C4-2B (cell line): ENCODE measurements around the gene ATP2B2.

Experiments
- CTCF ChIP-seq: fragments of 450-650 bp; conservative IDR thresholded peaks from 2 replicates; pipeline ENCODE4 v1.5.1; 2017; ENCODE audit warnings: mild to moderate bottlenecking
- ZFX ChIP-seq: fragments of 450-650 bp; IDR thresholded peaks from 2 replicates; pipeline ENCODE4 v1.6.1; 2017

- TF ChIP-seq CTCF (no peak), ZFX (no peak)
These were observed 85.7 kb downstream of the ATP2B2 start for GRCh38 chr3:10419637-10420232.
